Astrocyte of the spinal cord (primary cell): ENCODE measurements around the gene NAA40.

Experiments used
- DNase-seq: peaks from one replicate; pipeline ENCODE4 v3.0.0; 2011; ENCODE audit warnings: low read depth, low spot score
- H3K4me3 ChIP-seq: 2 replicates; pipeline ENCODE4 v1.5.1; 2011; ENCODE audit warnings: low read depth, mild to moderate bottlenecking, low read length, moderate library complexity
- in situ Hi-C: cut with HindIII; loops from 2 replicates; pipeline ENCODE4 v1.10.0; 2017; ENCODE audit warnings: low sequenced_read_pairs
- TF ChIP-seq, protein P1 (sequence below): IDR thresholded peaks from 2 replicates; pipeline ENCODE4 v1.5.1; 2012; ENCODE audit warnings: low read depth, mild to moderate bottlenecking, low read length, inconsistent platforms

NAA40 gene

DNA sequence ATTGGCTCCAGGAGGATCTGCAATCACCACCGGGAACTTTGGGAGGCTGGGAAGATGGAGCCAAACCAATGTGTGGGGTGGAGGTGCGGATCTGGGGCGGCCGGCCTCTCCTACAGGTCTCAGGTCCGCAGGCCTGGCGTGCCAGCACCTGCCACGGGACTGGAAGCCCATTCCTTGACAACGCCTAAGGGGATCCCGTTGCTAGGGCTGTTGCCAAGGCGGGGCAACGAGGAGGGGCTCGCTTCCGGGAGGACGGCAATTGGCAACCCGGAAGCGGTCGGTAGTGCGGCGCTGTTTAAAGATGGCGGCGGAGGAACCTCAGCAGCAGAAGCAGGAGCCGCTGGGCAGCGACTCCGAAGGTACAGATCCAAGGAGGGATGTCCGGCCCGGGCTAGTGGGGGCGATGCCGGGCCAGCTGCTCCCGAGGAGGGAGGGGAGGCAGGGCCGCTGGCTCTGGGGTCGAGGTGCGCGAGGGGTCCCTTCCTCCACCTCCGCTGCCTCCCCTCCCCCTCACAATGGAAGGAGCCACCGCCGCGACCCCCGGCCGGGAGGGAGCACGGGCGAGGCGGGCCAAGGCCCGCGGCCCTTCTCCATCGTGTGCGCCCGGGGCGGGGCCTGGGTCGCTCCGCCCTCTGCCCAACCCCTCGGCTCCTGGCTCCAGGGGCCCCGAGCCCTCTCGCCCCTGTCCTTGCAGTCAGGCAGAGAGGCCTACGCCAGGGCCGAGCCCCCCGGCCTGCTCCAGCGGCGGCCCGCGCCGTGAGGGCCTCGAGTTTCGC lies 47.5 kb downstream of the NAA40 start, which contains the start of gene OTUB1:
OTUB1 (plus strand) TSS at position 283 of the 776 bp plus-strand sequence; CDS start at position 302, 19 bp downstream.
- TF ChIP-seq, protein P1, sequence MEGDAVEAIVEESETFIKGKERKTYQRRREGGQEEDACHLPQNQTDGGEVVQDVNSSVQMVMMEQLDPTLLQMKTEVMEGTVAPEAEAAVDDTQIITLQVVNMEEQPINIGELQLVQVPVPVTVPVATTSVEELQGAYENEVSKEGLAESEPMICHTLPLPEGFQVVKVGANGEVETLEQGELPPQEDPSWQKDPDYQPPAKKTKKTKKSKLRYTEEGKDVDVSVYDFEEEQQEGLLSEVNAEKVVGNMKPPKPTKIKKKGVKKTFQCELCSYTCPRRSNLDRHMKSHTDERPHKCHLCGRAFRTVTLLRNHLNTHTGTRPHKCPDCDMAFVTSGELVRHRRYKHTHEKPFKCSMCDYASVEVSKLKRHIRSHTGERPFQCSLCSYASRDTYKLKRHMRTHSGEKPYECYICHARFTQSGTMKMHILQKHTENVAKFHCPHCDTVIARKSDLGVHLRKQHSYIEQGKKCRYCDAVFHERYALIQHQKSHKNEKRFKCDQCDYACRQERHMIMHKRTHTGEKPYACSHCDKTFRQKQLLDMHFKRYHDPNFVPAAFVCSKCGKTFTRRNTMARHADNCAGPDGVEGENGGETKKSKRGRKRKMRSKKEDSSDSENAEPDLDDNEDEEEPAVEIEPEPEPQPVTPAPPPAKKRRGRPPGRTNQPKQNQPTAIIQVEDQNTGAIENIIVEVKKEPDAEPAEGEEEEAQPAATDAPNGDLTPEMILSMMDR, result no peak
- H3K4me3 ChIP-seq, result peak within 1 kb of the TSS; percentile 82
- DNase-seq, result peak; percentile 90
- in situ Hi-C loops, result no loop called here

- DNase-seq, result no peak
- in situ Hi-C loops, result no loop called here
- TF ChIP-seq, protein P1, result no peak
- peak overlapping the region; percentile 82 for H3K4me3 ChIP-seq
Observed at GRCh38 chr11:63986932-63987513, 48.2 kb downstream of the NAA40 start.

- no peak for DNase-seq
- no peak overlapping the region for H3K4me3 ChIP-seq
- TF ChIP-seq, protein P1, result no peak
- in situ Hi-C loops, result no loop called here
Observed at GRCh38 chr11:63991558-63991957, 52.8 kb downstream of the NAA40 start.

GRCh38 chr11:63993100-63993499 lies 54.3 kb downstream of the NAA40 start:
- TF ChIP-seq, protein P1, result no peak
- no peak for DNase-seq
- in situ Hi-C loops, result no loop called here
- no peak overlapping the region for H3K4me3 ChIP-seq

- TF ChIP-seq, protein P1, result no peak
- no peak overlapping the region for H3K4me3 ChIP-seq
- no peak for DNase-seq
- in situ Hi-C loops, result no loop called here
Observed at GRCh38 chr11:63993993-63994392, 55.2 kb downstream of the NAA40 start.

GRCh38 chr11:63996512-63996911 lies 57.7 kb downstream of the NAA40 start:
- in situ Hi-C loops, result no loop called here
- TF ChIP-seq, protein P1, result no peak
- no peak for DNase-seq
- H3K4me3 ChIP-seq, result no peak overlapping the region
